ENCODE measurements around the gene CELA2B. TPM values are rescaled to one million over a fixed set of nuclear protein-coding genes. Genes with fewer than 3 reads are reported as not detected.
A peak's percentile ranks its signal among the peaks of the same experiment; 100 is the strongest.
"Not testable (repeated sequence)": the region's sequence is repeated elsewhere in the genome, so short reads cannot be mapped to it uniquely, and the experiment has no call there.

CELA2B gene
- total RNA-seq, 1 donor from 2014 or later = not detected

GRCh38 chr1:15488371-15488770 lies 12.5 kb downstream of the CELA2B start:
- intact Hi-C loops (cut with micrococcal nuclease) = no loop called here
- TF ChIP-seq CTCF (IDR thresholded peaks at IDR 0.05; ENCODE audit: borderline replicate concordance) = no peak
- H3K36me3 ChIP-seq = peaks cover 17% of the 10 kb centered on the region
- H3K27me3 ChIP-seq (ENCODE audit: low read depth) = no peaks in the 10 kb centered on the region
- H3K4me3 ChIP-seq = no peak overlapping the region
- DNase-seq = no peak
- H3K9me3 ChIP-seq (replicated peaks) = no peaks in the 10 kb centered on the region
- H3K4me1 ChIP-seq = peaks cover 25% of the 10 kb centered on the region
- H3K27ac ChIP-seq (replicated peaks) = peak overlapping the region; percentile 62

GRCh38 chr1:15489052-15489736 lies 13.3 kb downstream of the CELA2B start:
- no peaks in the 10 kb centered on the region for H3K27me3 ChIP-seq (ENCODE audit: low read depth)
- no peak for TF ChIP-seq CTCF (IDR thresholded peaks at IDR 0.05; ENCODE audit: borderline replicate concordance)
- H3K9me3 ChIP-seq (replicated peaks) = no peaks in the 10 kb centered on the region
- H3K27ac ChIP-seq (replicated peaks) = peak overlapping the region; percentile 62
- H3K4me3 ChIP-seq = no peak overlapping the region
- intact Hi-C loops (cut with micrococcal nuclease) = no loop called here
- peaks cover 27% of the 10 kb centered on the region for H3K4me1 ChIP-seq
- peak; percentile 26 for DNase-seq
- peaks cover 25% of the 10 kb centered on the region for H3K36me3 ChIP-seq

- H3K9me3 ChIP-seq (replicated peaks); H3K27me3 ChIP-seq (ENCODE audit: low read depth); DNase-seq; H3K4me3 ChIP-seq; intact Hi-C loops (cut with micrococcal nuclease): not testable (repeated sequence)
- H3K27ac ChIP-seq (replicated peaks) = peak overlapping the region; percentile 85
- H3K4me1 ChIP-seq = peaks cover 27% of the 10 kb centered on the region
- peaks cover 33% of the 10 kb centered on the region for H3K36me3 ChIP-seq
These were observed 15.1 kb downstream of the CELA2B start for GRCh38 chr1:15491010-15491409.

GRCh38 chr1:15492596-15492995 lies 16.7 kb downstream of the CELA2B start:
- peak overlapping the region; percentile 85 for H3K27ac ChIP-seq (replicated peaks)
- TF ChIP-seq CTCF (IDR thresholded peaks at IDR 0.05; ENCODE audit: borderline replicate concordance) = no peak
- no peaks in the 10 kb centered on the region for H3K27me3 ChIP-seq (ENCODE audit: low read depth)
- no peak overlapping the region for H3K4me3 ChIP-seq
- H3K36me3 ChIP-seq = peaks cover 41% of the 10 kb centered on the region
- peak; percentile 61 for DNase-seq
- intact Hi-C loops (cut with micrococcal nuclease) = no loop called here
- peaks cover 2% of the 10 kb centered on the region for H3K9me3 ChIP-seq (replicated peaks)
- H3K4me1 ChIP-seq = peaks cover 27% of the 10 kb centered on the region

- Histone ChIP-seq H3K9me3 (replicated peaks) (peaks cover 7% of the 10 kb centered on the region), H3K27me3 (ENCODE audit: low read depth) (no peaks in the 10 kb centered on the region), H3K27ac (replicated peaks) (no peak overlapping the region), H3K4me1 (peaks cover 23% of the 10 kb centered on the region), H3K4me3 (no peak overlapping the region), H3K36me3 (peaks cover 54% of the 10 kb centered on the region)
- no peak for TF ChIP-seq CTCF (IDR thresholded peaks at IDR 0.05; ENCODE audit: borderline replicate concordance)
- DNase-seq = no peak
- intact Hi-C loops (cut with micrococcal nuclease) = no loop called here
These were observed 18.0 kb downstream of the CELA2B start for GRCh38 chr1:15493869-15494390.
